ENCODE measurements around the gene CACNA2D3.

DNA sequence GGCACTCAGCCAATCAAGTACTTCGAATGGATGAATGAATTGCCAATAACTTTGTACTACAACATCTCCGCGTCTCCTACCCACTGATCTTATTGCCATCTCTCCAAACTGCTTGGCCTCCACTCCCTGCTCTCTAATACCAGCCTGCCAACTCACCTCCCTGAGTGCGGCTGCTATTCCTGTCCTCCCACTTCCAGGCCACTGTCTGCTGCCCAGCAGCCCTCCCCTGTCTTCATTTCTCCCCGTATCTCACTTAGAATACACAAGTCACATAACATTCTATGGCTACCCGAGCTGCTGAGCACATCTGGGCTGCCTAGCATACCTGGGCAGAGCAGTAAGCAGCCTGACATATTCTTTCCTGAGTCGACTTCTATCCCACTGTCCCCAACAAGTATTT is 955.4 kb downstream of the CACNA2D3 start:
- TF ChIP-seq POLR2A (IDR thresholded peaks at IDR 0.05): no peak
- TF ChIP-seq, protein P1, sequence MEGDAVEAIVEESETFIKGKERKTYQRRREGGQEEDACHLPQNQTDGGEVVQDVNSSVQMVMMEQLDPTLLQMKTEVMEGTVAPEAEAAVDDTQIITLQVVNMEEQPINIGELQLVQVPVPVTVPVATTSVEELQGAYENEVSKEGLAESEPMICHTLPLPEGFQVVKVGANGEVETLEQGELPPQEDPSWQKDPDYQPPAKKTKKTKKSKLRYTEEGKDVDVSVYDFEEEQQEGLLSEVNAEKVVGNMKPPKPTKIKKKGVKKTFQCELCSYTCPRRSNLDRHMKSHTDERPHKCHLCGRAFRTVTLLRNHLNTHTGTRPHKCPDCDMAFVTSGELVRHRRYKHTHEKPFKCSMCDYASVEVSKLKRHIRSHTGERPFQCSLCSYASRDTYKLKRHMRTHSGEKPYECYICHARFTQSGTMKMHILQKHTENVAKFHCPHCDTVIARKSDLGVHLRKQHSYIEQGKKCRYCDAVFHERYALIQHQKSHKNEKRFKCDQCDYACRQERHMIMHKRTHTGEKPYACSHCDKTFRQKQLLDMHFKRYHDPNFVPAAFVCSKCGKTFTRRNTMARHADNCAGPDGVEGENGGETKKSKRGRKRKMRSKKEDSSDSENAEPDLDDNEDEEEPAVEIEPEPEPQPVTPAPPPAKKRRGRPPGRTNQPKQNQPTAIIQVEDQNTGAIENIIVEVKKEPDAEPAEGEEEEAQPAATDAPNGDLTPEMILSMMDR (IDR thresholded peaks at IDR 0.05): no peak
- no peak for TF ChIP-seq POLR2AphosphoS5 (IDR thresholded peaks at IDR 0.05; ENCODE audit: insufficient read depth in 1 of 2, low read depth in 1 of 2)
